A673 (cell line): Measurements from ENCODE around the gene CLEC17A. TPM values are rescaled to one million over a fixed set of nuclear protein-coding genes. Genes with fewer than 3 reads are reported as not detected.

Experiments
- BruUV-seq: library from RNA; stranded (reverse); fragments of 400-500 nt; replicated peaks from 2 replicates; lab custom pipeline; 2021; lab: Mats Ljungman, UMichigan
- CTCF ChIA-PET: fragments of 300-600 bp; sonication (Branson Sonifier 250); formaldehyde crosslinking; loops from one replicate; lab custom pipeline; 2022; ENCODE audit warnings: antibody characterized with exemption; lab: Charles Lee
- POLR2A ChIA-PET: fragments of 300-600 bp; sonication (Branson Sonifier 250); formaldehyde crosslinking; loops from one replicate; lab custom pipeline; 2022; ENCODE audit warnings: antibody characterized with exemption; ENCODE audit not compliant: low non-redundant PET; lab: Charles Lee
- DNase-seq: peaks from one replicate; pipeline ENCODE4 v3.0.0-alpha.2; 2015; ENCODE audit warnings: low spot score
- H3K27ac ChIP-seq: fragments of 200-600 bp; sonication (generic); 2 replicates; pipeline ENCODE4 v1.5.1; 2016; ENCODE audit warnings: mixed run types, low read depth, mild to moderate bottlenecking, mixed read lengths, antibody characterized with exemption, low read length; ENCODE audit not compliant: poor library complexity, severe bottlenecking
- H3K27me3 ChIP-seq: fragments of 200-600 bp; sonication (generic); replicated peaks from 2 replicates; pipeline ENCODE4 v1.6.1; 2017; ENCODE audit warnings: mixed run types, low read depth, mild to moderate bottlenecking, mixed read lengths, antibody characterized with exemption, low read length; ENCODE audit not compliant: insufficient read depth, poor library complexity
- H3K36me3 ChIP-seq: fragments of 200-600 bp; sonication (generic); 2 replicates; pipeline ENCODE4 v1.6.1; 2016; ENCODE audit warnings: mixed run types, mild to moderate bottlenecking, mixed read lengths, antibody characterized with exemption, low read length; ENCODE audit not compliant: insufficient read depth, poor library complexity, severe bottlenecking
- H3K4me1 ChIP-seq: fragments of 200-600 bp; sonication (generic); 2 replicates; pipeline ENCODE4 v1.6.1; 2017; ENCODE audit warnings: mixed run types, mild to moderate bottlenecking, mixed read lengths, antibody characterized with exemption, low read length; ENCODE audit not compliant: insufficient read depth, poor library complexity, severe bottlenecking
- H3K4me3 ChIP-seq: fragments of 200-600 bp; sonication (generic); 2 replicates; pipeline ENCODE4 v1.5.1; 2016; ENCODE audit warnings: low read depth, mixed run types, mild to moderate bottlenecking, mixed read lengths, low read length; ENCODE audit not compliant: poor library complexity, severe bottlenecking
- H3K9me3 ChIP-seq: fragments of 200-600 bp; sonication (generic); 2 replicates; pipeline ENCODE4 v1.6.1; 2016; ENCODE audit warnings: mixed run types, low read depth, mild to moderate bottlenecking, mixed read lengths, antibody characterized with exemption, low read length; ENCODE audit not compliant: poor library complexity, severe bottlenecking
- CTCF ChIP-seq: fragments of 300-800, 200-600 bp; sonication (generic); conservative IDR thresholded peaks from 2 replicates; pipeline ENCODE4 v1.5.1; 2017; ENCODE audit warnings: low read depth, mild to moderate bottlenecking, antibody characterized with exemption, low read length, moderate library complexity, mixed read lengths
- EZH2 ChIP-seq: fragments of 200-600 bp; sonication (generic); IDR thresholded peaks from 2 replicates; pipeline ENCODE4 v1.6.1; 2017; ENCODE audit warnings: borderline replicate concordance, low read depth, mild to moderate bottlenecking, mixed read lengths, antibody characterized with exemption, low read length; ENCODE audit not compliant: poor library complexity, severe bottlenecking
- intact Hi-C: fragments of 100-400 bp; cut with micrococcal nuclease; formaldehyde crosslinking; loops from one replicate; pipeline ENCODE4 v1.10.0; 2022; ENCODE audit not compliant: unreplicated experiment
- total RNA-seq: library from RNA; stranded (reverse); gene quantifications from 2 replicates; pipeline ENCODE4 v1.2.3, GENCODE V29; 2021

The CLEC17A gene
- total RNA-seq, 1 experiment from 2014 or later: not detected

- Histone ChIP-seq H3K4me3 (no peak overlapping the region), H3K4me1 (no peaks in the 10 kb centered on the region), H3K27ac (no peak overlapping the region), H3K9me3 (no peaks in the 10 kb centered on the region), H3K36me3 (no peaks in the 10 kb centered on the region), H3K27me3 (peaks cover 6% of the 10 kb centered on the region)
- intact Hi-C loops: no loop called here
- TF ChIP-seq EZH2 (no peak), CTCF (no peak)
- BruUV-seq: no TSS peak
- CTCF ChIA-PET: no interaction called here
- POLR2A ChIA-PET: no interaction called here
- DNase-seq: no peak
These were observed 72.8 kb downstream of the CLEC17A start for GRCh38 chr19:14655726-14656125.

GRCh38 chr19:14659874-14660489 is 77.1 kb downstream of the CLEC17A start:
- no peak overlapping the region for H3K27ac ChIP-seq
- no peaks in the 10 kb centered on the region for H3K9me3 ChIP-seq
- TF ChIP-seq EZH2: no peak
- no peak for TF ChIP-seq CTCF
- H3K36me3 ChIP-seq: no peaks in the 10 kb centered on the region
- H3K27me3 ChIP-seq: peaks cover under 1% of the 10 kb centered on the region
- H3K4me3 ChIP-seq: no peak overlapping the region
- no peak for DNase-seq
- no peaks in the 10 kb centered on the region for H3K4me1 ChIP-seq
- CTCF ChIA-PET: no interaction called here
- BruUV-seq: no TSS peak
- intact Hi-C loops: loop anchor here (10.0 kb wide), 1 partner anchor 325 kb away; no protein-coding TSS in a partner anchor
- POLR2A ChIA-PET: no interaction called here

- TF ChIP-seq EZH2 (no peak), CTCF (no peak)
- ChIA-PET CTCF (no interaction called here), POLR2A (no interaction called here)
- H3K27ac ChIP-seq: no peak overlapping the region
- intact Hi-C loops: loop anchor here (10.0 kb wide), 1 partner anchor 327 kb away; no protein-coding TSS in a partner anchor
- DNase-seq: no peak
- H3K9me3 ChIP-seq: no peaks in the 10 kb centered on the region
- no peaks in the 10 kb centered on the region for H3K27me3 ChIP-seq
- no TSS peak for BruUV-seq
- H3K4me3 ChIP-seq: no peak overlapping the region
- no peaks in the 10 kb centered on the region for H3K36me3 ChIP-seq
- no peaks in the 10 kb centered on the region for H3K4me1 ChIP-seq
These were observed 78.6 kb downstream of the CLEC17A start for GRCh38 chr19:14661372-14661924.

Other genes starting within 250 kb of the CLEC17A start
- gene ADGRE5, start 201.6 kb upstream of the CLEC17A start, total RNA-seq: 45.7 and 51.7 TPM in 2 replicates
- gene DDX39A, start 163.7 kb upstream of the CLEC17A start, total RNA-seq: 190 and 223 TPM in 2 replicates
- gene PKN1, start 149.8 kb upstream of the CLEC17A start, total RNA-seq: 91.4 and 127 TPM in 2 replicates
- gene PTGER1, start 107.7 kb upstream of the CLEC17A start, total RNA-seq: 0.72 TPM in 1 of 2 replicates, not detected in the other
- gene GIPC1, start 87.0 kb upstream of the CLEC17A start, total RNA-seq: 59.4 and 61.7 TPM in 2 replicates
- gene DNAJB1, start 64.7 kb upstream of the CLEC17A start, total RNA-seq: 105 and 122 TPM in 2 replicates
- 189 and 203 TPM in 2 replicates for gene TECR, start 53.5 kb upstream of the CLEC17A start, total RNA-seq
- gene NDUFB7, start 11.0 kb upstream of the CLEC17A start, total RNA-seq: 180 and 196 TPM in 2 replicates
- gene ADGRE3, start 91.8 kb downstream of the CLEC17A start, total RNA-seq: not detected in 2 replicates
- 19.2 TPM in 2 replicates for gene ZNF333, start 107.0 kb downstream of the CLEC17A start, total RNA-seq
- gene ADGRE2, start 195.5 kb downstream of the CLEC17A start, total RNA-seq: 0.19 and 1.5 TPM in 2 replicates